Hepatocyte (in vitro differentiated cells): ENCODE results near the gene EREG.

Experiments used
- CTCF ChIP-seq: fragments of 200-600 bp; sonication (generic); IDR thresholded peaks from 2 replicates; pipeline ENCODE4 v1.5.1; 2016; ENCODE audit warnings: antibody characterized with exemption, mild to moderate bottlenecking; ENCODE audit not compliant: poor library complexity
- EZH2 ChIP-seq: fragments of 200-600 bp; sonication (generic); IDR thresholded peaks from 2 replicates; pipeline ENCODE4 v1.6.1; 2016; ENCODE audit warnings: antibody characterized with exemption, mild to moderate bottlenecking, borderline replicate concordance
- EZH2phosphoT487 ChIP-seq: fragments of 200-600 bp; sonication (generic); IDR thresholded peaks from one replicate; pipeline ENCODE4 v1.6.1; 2018; ENCODE audit warnings: antibody characterized with exemption, mild to moderate bottlenecking, low read depth, moderate library complexity; ENCODE audit not compliant: unreplicated experiment, severe bottlenecking

DNA sequence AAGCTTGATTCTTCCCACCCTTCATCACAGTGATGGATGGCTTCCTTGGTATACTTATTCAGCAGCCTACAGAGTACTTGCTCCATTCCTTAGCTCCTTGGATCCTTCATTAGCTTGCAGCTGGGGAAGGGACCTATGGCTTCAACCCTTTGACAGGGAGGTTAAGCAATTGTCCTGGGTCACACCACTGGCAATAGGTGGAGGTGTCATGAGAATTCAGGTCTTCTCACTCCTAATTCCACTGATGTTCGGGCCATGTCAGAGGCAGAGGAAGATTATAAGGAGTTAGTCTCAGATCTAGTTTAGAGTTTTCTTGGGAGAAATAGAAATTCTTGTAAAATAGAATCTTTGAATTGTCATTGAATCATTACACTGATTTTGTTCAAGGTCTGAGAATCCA lies 24.5 kb downstream of the EREG start:
- TF ChIP-seq CTCF (no peak), EZH2phosphoT487 (no peak), EZH2 (no peak)
